GM18907 (cell line): Measurements from ENCODE around the gene ACBD7.

Experiments used
- ATAC-seq: cut with Tn5 transposase; IDR thresholded peaks from one replicate; pipeline ENCODE4 v1.9.1; 2021; ENCODE audit warnings: mild to moderate bottlenecking, moderate library complexity; ENCODE audit not compliant: unreplicated experiment

The ACBD7 gene

GRCh38 chr10:15088428-15089261 is at the start of gene ACBD7:
Gene ACBD7, minus strand, starts transcription at chr10:15088776. Its CDS starts 48 bp downstream, at chr10:15088728.
- ATAC-seq = peak; percentile 99

- no peak for ATAC-seq
Observed at GRCh38 chr10:15137636-15138035, 49.1 kb upstream of the ACBD7 start.

DNA sequence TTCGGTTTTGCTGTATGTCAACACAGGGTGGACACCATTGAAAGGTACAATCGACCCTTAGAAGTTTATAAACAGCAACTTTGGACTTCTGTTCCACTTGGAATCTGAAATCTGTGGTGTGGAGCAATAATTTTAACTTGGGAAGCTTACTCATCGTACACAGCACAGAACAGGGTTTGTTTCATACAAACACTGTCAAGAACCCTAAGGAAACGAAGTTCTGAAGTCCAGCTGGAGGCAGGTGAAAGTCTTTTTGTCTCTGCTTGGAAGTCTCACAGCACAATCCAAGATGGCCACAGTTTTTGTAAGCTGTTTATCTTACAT is 48.4 kb upstream of the ACBD7 start:
- ATAC-seq = no peak

DNA sequence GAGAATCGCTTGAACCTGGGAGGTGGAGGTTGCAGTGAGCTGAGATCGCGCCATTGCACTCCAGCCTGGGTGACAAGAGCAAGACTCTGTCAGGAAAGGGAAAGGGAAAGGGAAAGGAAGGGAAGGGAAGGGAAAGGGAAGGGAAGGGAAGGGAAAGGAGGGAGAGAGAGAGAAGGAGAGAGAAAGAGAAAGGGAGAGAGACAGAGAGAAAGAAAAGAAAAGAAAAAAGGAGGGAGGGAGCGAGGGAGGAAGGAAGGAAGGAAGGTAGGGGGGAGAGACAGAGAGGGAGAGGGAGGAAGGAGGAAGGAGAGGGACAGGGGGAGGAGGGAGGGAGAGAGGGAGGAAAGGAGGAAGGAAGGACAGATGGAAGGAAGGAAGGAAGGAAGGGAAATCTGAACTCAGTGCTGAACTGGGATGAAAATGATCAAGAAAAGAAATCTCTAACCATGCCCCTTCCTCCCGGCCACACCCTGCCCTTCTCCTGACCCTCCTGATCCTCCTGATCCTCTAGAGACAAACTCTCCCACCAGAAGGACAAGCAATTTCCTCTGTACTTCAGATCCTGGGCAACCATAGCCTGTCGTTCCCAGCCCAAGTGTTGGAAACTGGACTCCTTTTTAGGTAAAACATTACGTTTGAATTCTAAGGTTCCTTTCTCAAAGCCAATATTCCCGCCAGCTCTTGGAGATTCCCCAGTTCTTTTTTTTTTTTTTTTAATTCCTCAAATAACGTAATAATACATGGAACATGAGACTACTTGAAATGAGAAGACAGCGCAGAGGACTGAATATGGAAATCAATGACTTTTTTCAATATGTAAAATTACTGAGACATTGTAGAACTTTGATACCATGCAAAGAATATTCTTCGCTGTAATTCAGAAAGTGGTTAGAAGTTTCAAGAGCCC is 47.8 kb upstream of the ACBD7 start:
- ATAC-seq = no peak

DNA sequence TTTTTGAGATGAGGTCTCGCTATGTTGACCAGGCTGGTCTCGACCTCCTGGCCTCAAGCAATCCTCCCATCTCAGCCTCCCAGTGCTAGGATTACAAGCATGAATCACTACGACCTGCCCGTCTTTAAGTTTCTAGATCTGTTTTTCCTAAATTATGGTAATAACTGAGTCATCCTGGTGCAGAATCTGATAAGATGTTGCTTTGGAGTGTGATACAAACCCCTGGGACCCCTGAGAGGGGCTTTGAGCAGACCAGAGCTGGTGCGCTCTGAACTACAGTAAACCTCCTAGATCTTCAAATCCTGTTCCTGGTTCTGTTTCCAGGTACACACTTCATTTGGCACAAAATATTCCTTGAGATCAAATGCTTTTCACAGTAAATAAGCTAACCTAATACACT is 42.8 kb upstream of the ACBD7 start:
- no peak for ATAC-seq

DNA sequence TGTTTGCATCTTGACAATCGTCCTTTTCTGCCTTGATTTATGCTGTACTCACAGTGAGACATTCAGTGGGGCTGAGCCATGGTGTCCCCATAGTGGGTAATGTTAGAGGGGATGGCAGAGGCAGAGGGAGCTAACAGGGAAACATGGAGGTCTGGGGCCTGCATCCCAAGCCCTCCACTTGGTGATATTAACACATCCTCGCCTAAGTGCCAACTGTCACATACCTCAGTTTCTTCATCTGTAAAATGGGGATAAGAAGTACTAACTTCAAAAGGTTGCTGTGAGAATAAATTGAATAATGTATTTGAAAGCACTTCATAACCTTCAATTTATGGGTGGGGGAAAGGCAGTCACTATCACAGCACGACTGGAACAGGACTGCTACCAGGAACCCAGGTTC is 36.3 kb upstream of the ACBD7 start:
- ATAC-seq = no peak

DNA sequence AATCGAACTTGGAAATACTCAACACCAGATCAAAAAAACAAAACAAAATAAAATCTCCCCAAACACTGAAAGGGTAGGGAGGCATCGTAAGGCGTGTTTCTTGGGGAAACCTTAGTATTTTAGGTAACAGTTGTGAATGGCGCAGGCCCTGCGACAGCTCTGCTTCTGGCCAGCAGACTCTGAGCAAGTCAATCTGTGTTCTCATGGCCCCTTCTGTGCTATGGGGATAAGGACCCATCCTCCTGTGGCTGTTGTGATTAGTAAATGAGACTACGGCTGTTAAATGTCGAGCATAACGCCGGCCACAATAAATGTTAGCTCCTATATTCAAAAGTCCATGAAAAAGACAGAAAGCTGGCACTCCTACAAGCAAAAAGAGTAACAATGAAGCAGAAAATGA is 35.6 kb upstream of the ACBD7 start:
- no peak for ATAC-seq

DNA sequence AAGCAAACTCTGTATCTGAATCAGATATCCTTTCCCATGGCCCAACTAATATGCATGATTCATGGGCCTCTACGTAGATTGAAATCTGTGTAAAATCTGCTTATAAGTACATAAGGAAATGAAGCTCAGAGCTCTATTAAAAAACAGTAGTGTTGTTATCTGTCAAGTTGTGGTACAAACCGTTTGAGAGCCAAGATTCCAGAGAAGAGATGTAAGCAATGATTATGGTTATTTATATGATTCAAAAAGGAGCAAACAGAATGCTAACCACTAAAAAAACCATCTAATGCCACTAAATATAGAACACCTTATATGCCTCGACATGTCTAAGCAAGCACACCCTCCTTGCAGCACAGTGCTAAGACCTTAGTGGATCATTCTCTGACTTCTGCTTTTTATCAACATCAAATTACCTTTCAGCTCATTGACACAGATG is 35.2 kb upstream of the ACBD7 start:
- ATAC-seq = no peak

DNA sequence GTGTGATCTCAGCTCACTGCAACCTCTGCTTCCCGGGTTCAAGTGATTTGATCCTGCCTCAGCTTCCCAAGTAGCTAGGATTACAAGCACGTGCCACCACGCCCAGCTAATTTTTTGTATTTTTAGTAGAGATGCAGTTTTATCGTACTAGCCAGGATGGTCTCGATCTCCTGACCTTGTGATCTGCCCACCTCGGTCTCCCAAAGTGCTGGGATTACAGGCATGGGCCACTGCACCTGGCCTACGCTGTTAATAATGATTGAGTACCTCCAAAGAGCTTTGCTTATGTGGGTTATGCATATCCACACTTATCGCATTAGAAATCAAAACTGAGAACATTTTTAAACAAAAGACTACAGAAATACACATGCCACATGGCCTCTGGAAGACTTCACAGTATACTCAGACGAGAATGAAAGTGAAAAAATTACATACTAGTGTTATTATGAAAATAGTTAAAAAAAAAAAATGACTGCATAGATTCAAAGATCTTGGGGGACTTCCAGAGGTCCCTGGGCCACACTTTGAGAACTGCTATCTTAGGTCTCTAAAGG is 34.0 kb upstream of the ACBD7 start:
- ATAC-seq = peak; percentile 85

GRCh38 chr10:15121707-15122106 is 33.1 kb upstream of the ACBD7 start:
- no peak for ATAC-seq

GRCh38 chr10:15120523-15120922 is 31.9 kb upstream of the ACBD7 start:
- ATAC-seq = no peak

GRCh38 chr10:15118615-15119014 is 30.0 kb upstream of the ACBD7 start:
- no peak for ATAC-seq

DNA sequence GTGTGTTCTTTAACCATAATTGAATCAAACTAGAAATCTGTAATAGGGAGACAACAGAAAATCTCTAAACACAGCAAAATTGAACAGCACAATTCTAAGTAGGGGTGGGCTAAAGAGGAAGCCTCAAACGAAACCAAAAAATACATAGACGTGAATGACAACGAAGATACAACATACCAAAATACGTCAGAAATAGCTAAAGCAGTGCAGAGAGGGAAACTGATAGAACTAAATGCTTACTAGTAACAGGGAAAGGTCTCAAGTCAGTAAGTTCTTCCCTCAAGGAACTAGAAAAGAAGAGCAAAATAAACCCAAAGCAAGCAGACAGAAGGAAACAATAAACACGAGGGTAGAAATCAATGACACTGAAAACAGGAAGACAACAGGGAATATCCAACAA is 27.6 kb upstream of the ACBD7 start:
- no peak for ATAC-seq

DNA sequence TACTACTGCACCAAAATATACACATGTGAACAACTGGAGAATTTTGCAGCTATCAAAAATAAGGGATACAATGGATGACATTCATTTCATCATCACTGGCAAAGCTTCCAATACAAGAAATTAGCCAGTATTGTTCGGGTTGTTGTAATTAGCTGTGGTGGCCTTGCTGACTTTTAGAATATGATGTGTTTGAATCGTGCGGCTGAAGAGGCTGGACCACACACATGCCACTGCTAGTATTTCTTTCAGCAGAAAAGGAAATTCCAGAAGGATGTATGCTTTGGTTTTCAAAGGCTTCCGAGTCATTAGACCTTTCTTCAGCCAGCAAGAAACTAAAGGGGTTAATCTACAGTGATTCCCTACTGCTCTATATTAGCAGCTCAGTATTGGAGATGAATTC is 25.2 kb upstream of the ACBD7 start:
- ATAC-seq = no peak

DNA sequence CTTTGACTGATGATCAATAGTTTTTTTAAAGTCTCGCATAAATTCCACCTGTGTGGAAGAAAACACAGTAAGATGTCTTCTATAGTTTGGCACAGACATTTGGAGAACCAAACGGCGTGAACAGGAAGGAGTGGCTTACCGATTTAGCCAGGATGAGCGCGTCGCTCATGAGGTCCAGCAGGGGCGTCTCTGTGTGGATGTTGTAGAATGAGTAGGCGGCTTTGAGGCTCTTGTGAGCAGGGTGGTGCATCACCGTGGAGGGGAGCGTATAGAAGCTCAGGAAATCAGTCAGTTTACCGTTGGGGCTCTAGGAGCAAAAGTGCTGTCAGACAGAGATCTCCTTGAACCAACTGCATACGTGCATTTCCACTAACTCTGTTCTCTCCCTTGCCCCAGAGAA is 24.1 kb upstream of the ACBD7 start:
- ATAC-seq = no peak

DNA sequence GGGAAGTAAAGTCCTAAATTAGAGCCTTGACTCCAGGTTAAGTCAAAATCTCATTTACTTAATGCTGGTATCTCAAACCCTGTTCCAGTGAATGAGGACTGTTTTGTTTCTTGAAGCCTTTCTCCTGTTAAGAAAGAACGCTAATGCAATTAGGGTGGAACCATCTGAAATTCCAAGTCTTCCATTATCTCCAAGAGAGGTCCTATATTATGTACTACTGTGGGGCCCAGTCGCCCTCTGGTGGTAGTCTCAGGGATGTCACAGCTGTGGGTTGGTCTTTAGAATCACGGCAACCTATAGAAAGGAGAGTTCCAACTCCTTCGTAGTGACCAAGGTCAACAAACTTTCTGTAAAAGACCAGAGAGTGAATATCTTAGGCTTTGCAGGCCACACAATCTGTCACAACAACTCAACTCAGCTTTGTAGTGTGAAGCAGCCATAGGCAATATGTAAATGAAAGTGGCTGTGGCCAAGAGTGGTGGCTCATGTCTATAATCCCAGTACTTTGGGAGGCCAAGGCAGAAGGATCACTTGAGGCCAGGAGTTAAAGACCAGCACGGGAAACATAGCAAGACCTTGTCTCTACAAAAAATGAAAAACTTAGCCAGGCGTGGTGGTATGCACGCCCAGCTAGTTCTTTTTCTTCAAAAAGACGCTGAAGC is 17.9 kb upstream of the ACBD7 start:
- peak; percentile 74 for ATAC-seq

GRCh38 chr10:15103513-15103912 is 14.9 kb upstream of the ACBD7 start:
- no peak for ATAC-seq

GRCh38 chr10:15099886-15100285 is 11.3 kb upstream of the ACBD7 start:
- no peak for ATAC-seq

GRCh38 chr10:15097011-15097812 is 8.6 kb upstream of the ACBD7 start, which contains the start of gene RPP38:
Gene RPP38, plus strand, starts transcription at chr10:15097355. Its CDS starts 5,960 bp downstream, at chr10:15103315.
- peak; percentile 90 for ATAC-seq

- ATAC-seq = peak; percentile 32
Observed at GRCh38 chr10:15096661-15097010, 8.1 kb upstream of the ACBD7 start.
